Dermis blood vessel endothelial cell (primary cell): ENCODE results near the gene CBFB. TPM values are rescaled to one million over a fixed set of nuclear protein-coding genes. Genes with fewer than 3 reads are reported as not detected.
A peak's percentile ranks its signal among the peaks of the same experiment; 100 is the strongest.
"Not testable (repeated sequence)": the region's sequence is repeated elsewhere in the genome, so short reads cannot be mapped to it uniquely, and the experiment has no call there.

ENCODE experiments used
- DNase-seq: peaks from one replicate; pipeline ENCODE4 v3.0.0; 2010
- total RNA-seq: library from RNA; depleted of rRNA; stranded (reverse); fragments of >200 nt; gene quantifications from 2 replicates; pipeline ENCODE4 v1.2.3, GENCODE V29; 2014

The CBFB gene
- total RNA-seq, 1 donor from 2014 or later: 96.5 TPM

- DNase-seq: peak; percentile 44
These were observed 71.8 kb downstream of the CBFB start for GRCh38 chr16:67100569-67101310.

GRCh38 chr16:67101311-67102082, 72.5 kb downstream of the CBFB start:
- DNase-seq: no peak

GRCh38 chr16:67104061-67104460, 75.1 kb downstream of the CBFB start:
- DNase-seq: peak; percentile 67

DNA sequence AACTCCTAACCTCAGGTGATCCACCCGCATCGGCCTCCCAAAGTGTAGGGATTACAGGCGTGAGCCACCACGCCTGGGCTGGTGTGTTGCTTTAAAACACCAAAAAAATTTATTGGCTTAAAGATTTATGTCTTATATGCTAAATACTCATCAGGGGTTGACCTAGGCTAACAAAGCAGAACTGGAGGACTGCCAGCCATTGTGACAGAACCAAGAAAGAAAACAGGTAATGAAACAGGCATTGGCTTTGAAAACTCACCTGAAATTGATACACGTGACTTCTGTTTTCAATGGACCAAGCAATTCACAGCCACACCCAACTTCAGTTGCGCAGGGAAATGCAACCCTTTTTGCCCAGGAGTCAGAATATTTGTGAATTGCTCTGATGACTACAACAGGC, 75.9 kb downstream of the CBFB start:
- DNase-seq: no peak

DNA sequence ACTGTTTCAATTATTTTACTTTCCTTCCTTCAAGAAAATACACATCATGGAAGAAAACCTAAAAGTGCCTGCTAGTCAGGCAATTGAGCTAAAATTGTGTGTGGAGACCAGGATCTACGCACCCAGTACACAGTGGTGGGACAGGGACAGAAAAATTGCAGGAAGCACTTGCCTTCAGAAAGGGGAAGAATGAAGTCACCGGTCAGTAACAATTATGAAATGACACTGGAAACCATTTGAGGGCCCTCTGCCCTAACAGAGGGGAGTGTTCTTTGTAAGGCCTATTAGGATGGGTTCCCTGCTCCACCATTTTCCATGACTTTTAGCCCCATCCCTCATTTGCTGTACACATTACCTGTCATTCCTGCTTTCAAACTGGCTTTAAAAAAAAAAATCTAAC, 76.3 kb downstream of the CBFB start:
- DNase-seq: no peak

GRCh38 chr16:67105881-67106280, 76.9 kb downstream of the CBFB start:
- DNase-seq: no peak

- no peak for DNase-seq
These were observed 79.5 kb downstream of the CBFB start for GRCh38 chr16:67108489-67108888.

DNA sequence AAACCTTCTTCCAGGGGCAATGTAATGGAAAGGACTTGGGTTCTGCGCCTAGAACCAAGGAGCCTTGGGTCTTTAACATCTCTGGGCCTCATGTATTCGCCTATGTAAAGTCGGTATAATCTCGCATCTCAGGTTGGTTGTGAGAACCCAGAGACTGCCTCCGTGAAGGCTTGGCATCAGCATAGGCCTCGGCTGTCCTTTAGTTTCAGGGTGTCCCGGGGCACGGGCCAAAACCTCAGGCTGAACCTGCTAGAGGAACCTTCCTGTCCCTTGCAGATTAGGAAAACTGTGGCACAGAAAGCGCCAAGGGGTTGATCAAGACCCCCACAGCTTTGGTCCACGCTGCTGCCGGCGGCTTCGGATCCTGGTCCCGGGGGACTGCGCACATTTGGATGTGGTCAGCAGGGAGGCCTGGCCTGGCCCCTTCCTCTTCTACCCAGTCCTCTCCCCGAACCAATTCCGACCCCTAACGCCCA, 80.0 kb downstream of the CBFB start:
- DNase-seq: no peak

GRCh38 chr16:67109407-67110135, 80.6 kb downstream of the CBFB start, which contains the start of gene PHAF1:
Gene PHAF1, plus strand, starts transcription at chr16:67109941. Its CDS starts 235 bp downstream, at chr16:67110176.
- DNase-seq: peak; percentile 95

DNA sequence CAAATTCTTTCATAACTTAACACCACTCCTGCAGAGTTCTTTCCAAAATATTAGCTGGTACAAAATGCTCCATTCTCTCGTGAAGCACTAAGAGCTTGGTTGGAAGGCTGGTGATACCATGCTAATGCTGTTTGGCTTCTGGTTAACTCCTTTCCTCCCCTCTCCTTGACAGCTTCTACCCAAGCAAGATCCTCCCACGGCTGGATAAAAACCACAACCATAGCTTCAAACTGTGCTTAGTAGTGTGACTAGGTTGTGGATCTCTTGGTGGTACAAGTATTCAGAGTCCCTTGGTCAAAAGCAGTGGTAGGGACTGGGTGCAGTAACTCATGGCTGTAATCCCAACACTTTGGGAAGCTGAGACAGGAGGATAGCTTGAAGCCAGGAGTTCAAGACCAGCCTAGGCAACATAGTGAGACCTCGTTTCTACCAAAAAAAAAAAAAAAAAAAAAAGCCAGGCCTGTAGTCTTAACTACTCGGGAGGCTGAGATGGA, 83.0 kb downstream of the CBFB start:
- DNase-seq: no peak

GRCh38 chr16:67112591-67113399, 83.8 kb downstream of the CBFB start:
- DNase-seq: peak; percentile 45

- no peak for DNase-seq
These were observed 85.8 kb downstream of the CBFB start for GRCh38 chr16:67114793-67115192.

GRCh38 chr16:67115639-67116038, 86.7 kb downstream of the CBFB start:
- DNase-seq: no peak

DNA sequence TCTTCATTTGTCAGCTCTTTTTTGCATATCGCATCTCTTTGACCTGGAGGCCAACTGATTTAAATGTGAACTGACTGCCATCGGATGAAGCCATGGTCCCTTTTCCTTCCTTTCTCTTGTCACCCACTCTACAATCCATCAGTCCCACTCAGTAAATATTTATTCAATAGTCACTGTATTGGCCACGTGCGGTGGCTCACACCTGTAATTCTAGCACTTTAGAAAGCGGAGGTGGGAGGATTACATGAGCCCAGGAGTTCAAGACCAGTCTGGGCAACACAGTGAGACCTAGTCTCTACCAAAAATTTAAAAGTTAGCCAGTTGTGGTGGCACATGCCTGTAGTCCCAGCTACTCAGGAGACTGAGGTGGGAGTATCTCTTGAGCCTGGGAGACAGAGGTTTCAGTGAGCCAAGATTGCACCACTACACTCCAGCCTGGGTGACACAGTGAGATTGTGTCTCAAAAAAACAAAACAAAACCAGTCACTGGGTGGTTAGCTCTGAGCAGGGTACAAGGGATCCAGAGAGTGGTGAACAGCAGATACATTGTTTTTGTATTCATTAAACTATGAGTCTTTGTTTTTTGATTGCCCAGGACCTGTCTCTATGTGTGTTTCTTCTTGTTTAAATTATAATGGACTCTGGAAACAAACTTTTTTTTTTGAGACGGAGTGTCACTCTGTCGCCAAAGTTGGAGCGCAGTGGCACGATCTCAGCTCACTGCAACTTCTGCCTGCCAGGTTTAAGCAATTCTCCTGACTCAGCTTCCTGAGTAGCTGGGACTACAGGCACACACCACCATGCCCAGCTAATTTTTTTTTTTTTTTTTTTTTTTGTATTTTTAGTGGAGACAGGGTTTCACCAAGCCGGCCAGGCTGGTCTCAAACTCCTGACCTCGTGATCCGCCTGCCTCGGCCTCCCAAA, 87.7 kb downstream of the CBFB start:
- DNase-seq: peak; percentile 36

DNA sequence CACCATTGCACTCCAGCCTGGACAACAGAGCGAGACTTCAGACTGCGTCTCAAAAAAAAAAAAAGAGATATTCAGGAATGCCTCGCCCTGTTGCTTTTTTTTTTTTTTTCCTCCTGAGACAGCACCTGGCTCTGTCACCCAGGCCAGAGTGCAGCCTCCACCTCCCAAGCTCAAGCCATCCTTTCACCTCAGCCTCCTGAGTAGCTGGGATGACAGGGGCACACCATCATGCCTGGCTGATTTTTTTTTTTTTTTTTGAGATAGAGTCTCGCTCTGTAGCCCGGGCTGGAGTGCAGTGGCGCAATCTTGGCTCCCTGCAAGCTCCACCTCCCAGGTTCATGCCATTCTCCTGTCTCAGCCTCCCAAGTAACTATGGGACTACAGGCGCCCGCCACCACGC, 88.8 kb downstream of the CBFB start:
- no peak for DNase-seq

GRCh38 chr16:67120025-67120424, 91.1 kb downstream of the CBFB start:
- no peak for DNase-seq

DNA sequence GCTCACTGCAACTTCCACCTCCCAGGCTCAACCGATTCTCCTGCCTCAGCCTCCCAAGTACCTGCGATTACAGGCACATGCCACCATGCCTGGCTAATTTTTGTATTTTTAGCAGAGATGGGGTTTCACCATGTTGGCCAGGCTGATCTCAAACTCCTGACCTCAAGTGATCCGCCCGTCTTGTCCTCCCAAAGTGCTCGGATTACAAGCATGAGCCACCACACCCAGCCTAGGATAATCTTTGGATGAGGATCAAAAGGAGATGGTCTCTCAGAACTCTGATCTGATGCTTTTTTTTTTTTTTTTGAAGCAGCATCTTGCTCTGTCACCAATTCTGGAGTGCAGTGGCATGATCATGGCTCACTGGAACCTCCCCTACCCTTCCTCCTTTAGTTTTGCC, 93.8 kb downstream of the CBFB start:
- not testable (repeated sequence) for DNase-seq

DNA sequence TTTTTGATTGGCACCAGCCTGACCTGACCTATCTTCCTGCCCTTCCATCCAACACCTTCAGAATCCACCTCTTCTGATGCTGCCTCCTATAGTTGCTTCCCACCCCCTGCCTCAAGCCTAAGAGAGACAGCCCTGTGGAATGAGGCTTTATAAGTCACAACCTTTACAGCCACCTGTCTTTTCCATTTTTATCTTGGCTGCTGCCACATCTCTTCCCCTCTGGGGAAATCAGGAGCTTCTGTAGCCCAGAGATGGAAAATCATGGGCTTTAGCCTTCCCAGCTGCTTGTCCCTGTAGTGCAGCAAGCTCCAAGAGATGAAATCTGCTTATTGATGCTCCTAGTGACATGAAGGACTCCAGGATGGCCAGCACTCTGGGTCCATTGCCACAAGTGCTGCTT, 99.5 kb downstream of the CBFB start:
- DNase-seq: no peak

GRCh38 chr16:67128887-67129286, 99.9 kb downstream of the CBFB start:
- DNase-seq: no peak

GRCh38 chr16:67129422-67129821, 100.5 kb downstream of the CBFB start:
- no peak for DNase-seq

DNA sequence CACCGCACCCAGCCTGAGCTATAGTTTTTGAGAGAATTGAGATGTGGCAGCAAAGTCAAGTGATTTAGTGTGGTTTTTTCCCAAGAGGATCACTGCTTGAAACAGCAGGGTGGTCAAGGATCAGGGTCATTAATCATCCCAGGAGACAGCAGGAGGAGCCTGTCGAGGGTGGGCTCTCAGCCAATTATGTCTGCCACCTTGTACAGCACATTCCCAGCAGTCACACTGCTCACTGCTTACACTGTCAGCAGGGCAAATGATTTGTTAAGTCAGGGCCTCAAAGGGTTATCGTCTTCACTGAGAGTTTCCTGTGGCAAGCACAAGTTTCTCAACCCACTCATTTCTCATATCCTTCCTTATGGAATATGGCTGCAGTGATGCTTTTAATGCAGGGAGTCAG, 108.7 kb downstream of the CBFB start:
- peak; percentile 76 for DNase-seq
